Measurements from ENCODE around the gene RYK.
"Not testable (repeated sequence)": the region's sequence is repeated elsewhere in the genome, so short reads cannot be mapped to it uniquely, and the experiment has no call there.

Gene RYK
- 56.3 reads per million, percentile 71 among the genes with 10 or more reads in this experiment for total RNA-seq

GRCh38 chr3:134250717-134251220 is at the start of gene RYK:
Gene RYK, minus strand, starts transcription at chr3:134250859. Its CDS starts 205 bp downstream, at chr3:134250654.
- DNase-seq, result peak; percentile 58

- no peak for DNase-seq
Measured at GRCh38 chr3:134299888-134300206, 49.2 kb upstream of the RYK start.

GRCh38 chr3:134299185-134299887 is 48.7 kb upstream of the RYK start:
- no peak for DNase-seq

GRCh38 chr3:134298249-134298648 is 47.6 kb upstream of the RYK start:
- DNase-seq, result no peak

- DNase-seq, result no peak
Measured at GRCh38 chr3:134296616-134297015, 46.0 kb upstream of the RYK start.

GRCh38 chr3:134295930-134296329 is 45.3 kb upstream of the RYK start:
- DNase-seq, result no peak

- DNase-seq, result peak; percentile 12
Measured at GRCh38 chr3:134294302-134295280, 43.9 kb upstream of the RYK start.

GRCh38 chr3:134291319-134292254 is 40.9 kb upstream of the RYK start:
- DNase-seq, result no peak

GRCh38 chr3:134287512-134287911 is 36.9 kb upstream of the RYK start:
- no peak for DNase-seq

GRCh38 chr3:134284438-134284837 is 33.8 kb upstream of the RYK start:
- DNase-seq, result no peak

- DNase-seq, result no peak
Measured at GRCh38 chr3:134282659-134283047, 32.0 kb upstream of the RYK start.

- DNase-seq, result no peak
Measured at GRCh38 chr3:134281912-134282658, 31.4 kb upstream of the RYK start.

- no peak for DNase-seq
Measured at GRCh38 chr3:134279466-134279865, 28.8 kb upstream of the RYK start.

- DNase-seq, result no peak
Measured at GRCh38 chr3:134277066-134277660, 26.5 kb upstream of the RYK start.

- DNase-seq, result no peak
Measured at GRCh38 chr3:134276086-134276485, 25.4 kb upstream of the RYK start.

GRCh38 chr3:134275110-134275509 is 24.5 kb upstream of the RYK start:
- not testable (repeated sequence) for DNase-seq

- no peak for DNase-seq
Measured at GRCh38 chr3:134274571-134274970, 23.9 kb upstream of the RYK start.

- no peak for DNase-seq
Measured at GRCh38 chr3:134267996-134268395, 17.3 kb upstream of the RYK start.

- no peak for DNase-seq
Measured at GRCh38 chr3:134260987-134261386, 10.3 kb upstream of the RYK start.

- no peak for DNase-seq
Measured at GRCh38 chr3:134258761-134259347, 8.2 kb upstream of the RYK start.

GRCh38 chr3:134255404-134255803 is 4.7 kb upstream of the RYK start:
- DNase-seq, result no peak
